Choroid plexus epithelial cell (primary cell): ENCODE results near the gene MACC1.
A peak's percentile ranks its signal among the peaks of the same experiment; 100 is the strongest.

Source experiments
- DNase-seq: peaks from one replicate; pipeline ENCODE4 v3.0.0-alpha.2; 2010; ENCODE audit warnings: low read depth
- H3K4me3 ChIP-seq: 2 replicates; pipeline ENCODE4 v1.5.1; 2011; ENCODE audit warnings: low read depth, mild to moderate bottlenecking, control low read depth, low read length, moderate library complexity
- TF ChIP-seq, protein P1 (sequence below): conservative IDR thresholded peaks from 2 replicates; pipeline ENCODE4 v1.5.1; 2011; ENCODE audit warnings: low read depth, mild to moderate bottlenecking, control low read depth, inconsistent platforms, low read length, moderate library complexity

MACC1 gene, protein sequence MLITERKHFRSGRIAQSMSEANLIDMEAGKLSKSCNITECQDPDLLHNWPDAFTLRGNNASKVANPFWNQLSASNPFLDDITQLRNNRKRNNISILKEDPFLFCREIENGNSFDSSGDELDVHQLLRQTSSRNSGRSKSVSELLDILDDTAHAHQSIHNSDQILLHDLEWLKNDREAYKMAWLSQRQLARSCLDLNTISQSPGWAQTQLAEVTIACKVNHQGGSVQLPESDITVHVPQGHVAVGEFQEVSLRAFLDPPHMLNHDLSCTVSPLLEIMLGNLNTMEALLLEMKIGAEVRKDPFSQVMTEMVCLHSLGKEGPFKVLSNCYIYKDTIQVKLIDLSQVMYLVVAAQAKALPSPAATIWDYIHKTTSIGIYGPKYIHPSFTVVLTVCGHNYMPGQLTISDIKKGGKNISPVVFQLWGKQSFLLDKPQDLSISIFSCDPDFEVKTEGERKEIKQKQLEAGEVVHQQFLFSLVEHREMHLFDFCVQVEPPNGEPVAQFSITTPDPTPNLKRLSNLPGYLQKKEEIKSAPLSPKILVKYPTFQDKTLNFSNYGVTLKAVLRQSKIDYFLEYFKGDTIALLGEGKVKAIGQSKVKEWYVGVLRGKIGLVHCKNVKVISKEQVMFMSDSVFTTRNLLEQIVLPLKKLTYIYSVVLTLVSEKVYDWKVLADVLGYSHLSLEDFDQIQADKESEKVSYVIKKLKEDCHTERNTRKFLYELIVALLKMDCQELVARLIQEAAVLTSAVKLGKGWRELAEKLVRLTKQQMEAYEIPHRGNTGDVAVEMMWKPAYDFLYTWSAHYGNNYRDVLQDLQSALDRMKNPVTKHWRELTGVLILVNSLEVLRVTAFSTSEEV

DNA sequence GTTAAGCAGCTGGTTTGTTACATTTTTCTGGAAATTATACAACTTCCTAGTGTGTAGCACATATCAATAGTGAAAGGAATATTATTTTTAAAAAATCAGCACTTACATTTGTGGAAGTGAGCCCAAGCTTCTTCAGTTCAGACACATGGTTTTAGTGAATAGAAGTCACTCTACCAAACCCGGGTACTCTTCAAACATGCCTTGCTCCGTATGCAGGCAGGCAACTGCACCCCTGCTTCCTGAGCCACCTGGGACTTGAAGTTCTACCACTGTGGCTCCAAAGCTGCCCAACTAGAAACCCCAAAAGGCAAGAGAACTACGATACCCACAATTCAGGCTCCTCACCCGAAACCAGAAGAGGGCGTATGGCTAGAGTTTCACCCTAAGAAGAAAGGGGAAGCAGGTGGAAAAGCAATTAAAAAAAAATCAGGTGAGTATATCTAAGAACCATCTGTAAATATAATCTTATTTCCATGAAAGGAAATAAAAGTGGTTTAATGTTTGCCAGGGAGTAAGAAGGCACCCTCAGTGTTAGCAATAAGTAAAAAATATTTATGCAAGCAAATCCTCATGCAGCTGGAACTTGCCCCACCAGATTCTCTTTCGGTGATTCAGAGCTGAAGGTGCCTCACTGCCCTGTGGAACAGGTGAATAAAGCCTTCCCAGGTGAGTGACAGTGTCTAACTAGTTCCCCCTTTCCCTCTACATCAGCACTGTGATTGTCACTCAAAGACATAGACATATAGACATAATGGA, at the start of gene MACC1:
Gene MACC1, minus strand, starts transcription at position 192 of the 756 bp plus-strand sequence. CDS start 55,522 bp downstream, outside the sequence.
- DNase-seq, result no peak
- H3K4me3 ChIP-seq, result no peak within 1 kb of the TSS
- TF ChIP-seq, protein P1, sequence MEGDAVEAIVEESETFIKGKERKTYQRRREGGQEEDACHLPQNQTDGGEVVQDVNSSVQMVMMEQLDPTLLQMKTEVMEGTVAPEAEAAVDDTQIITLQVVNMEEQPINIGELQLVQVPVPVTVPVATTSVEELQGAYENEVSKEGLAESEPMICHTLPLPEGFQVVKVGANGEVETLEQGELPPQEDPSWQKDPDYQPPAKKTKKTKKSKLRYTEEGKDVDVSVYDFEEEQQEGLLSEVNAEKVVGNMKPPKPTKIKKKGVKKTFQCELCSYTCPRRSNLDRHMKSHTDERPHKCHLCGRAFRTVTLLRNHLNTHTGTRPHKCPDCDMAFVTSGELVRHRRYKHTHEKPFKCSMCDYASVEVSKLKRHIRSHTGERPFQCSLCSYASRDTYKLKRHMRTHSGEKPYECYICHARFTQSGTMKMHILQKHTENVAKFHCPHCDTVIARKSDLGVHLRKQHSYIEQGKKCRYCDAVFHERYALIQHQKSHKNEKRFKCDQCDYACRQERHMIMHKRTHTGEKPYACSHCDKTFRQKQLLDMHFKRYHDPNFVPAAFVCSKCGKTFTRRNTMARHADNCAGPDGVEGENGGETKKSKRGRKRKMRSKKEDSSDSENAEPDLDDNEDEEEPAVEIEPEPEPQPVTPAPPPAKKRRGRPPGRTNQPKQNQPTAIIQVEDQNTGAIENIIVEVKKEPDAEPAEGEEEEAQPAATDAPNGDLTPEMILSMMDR, result no peak

- TF ChIP-seq, protein P1, result no peak
- DNase-seq, result no peak
- H3K4me3 ChIP-seq, result no peak overlapping the region
These were observed 47.4 kb upstream of the MACC1 start for GRCh38 chr7:20264623-20265022.

GRCh38 chr7:20260223-20260622, 43.0 kb upstream of the MACC1 start:
- no peak overlapping the region for H3K4me3 ChIP-seq
- TF ChIP-seq, protein P1, result no peak
- DNase-seq, result peak; percentile 51

- TF ChIP-seq, protein P1, result no peak
- no peak for DNase-seq
- no peak overlapping the region for H3K4me3 ChIP-seq
These were observed 40.0 kb upstream of the MACC1 start for GRCh38 chr7:20257212-20257611.

- TF ChIP-seq, protein P1, result no peak
- peak; percentile 30 for DNase-seq
- H3K4me3 ChIP-seq, result no peak overlapping the region
These were observed 32.7 kb upstream of the MACC1 start for GRCh38 chr7:20249920-20250319.

GRCh38 chr7:20249376-20249775, 32.2 kb upstream of the MACC1 start:
- TF ChIP-seq, protein P1, result no peak
- no peak overlapping the region for H3K4me3 ChIP-seq
- no peak for DNase-seq
